GM15510 (cell line): ENCODE data around the gene ARHGAP26.

ENCODE experiments used
- POLR2A ChIP-seq: IDR thresholded peaks from 3 replicates; pipeline ENCODE4 v1.6.1; 2011; ENCODE audit warnings: borderline replicate concordance; ENCODE audit not compliant: insufficient read length; ENCODE audit errors: extremely low read depth

ARHGAP26 gene

GRCh38 chr5:143258559-143259253, 488.5 kb downstream of the ARHGAP26 start:
- no peak for TF ChIP-seq POLR2A

GRCh38 chr5:143259254-143259605, 489.1 kb downstream of the ARHGAP26 start:
- no peak for TF ChIP-seq POLR2A

GRCh38 chr5:143261748-143262392, 491.7 kb downstream of the ARHGAP26 start:
- no peak for TF ChIP-seq POLR2A

GRCh38 chr5:143262393-143263174, 492.4 kb downstream of the ARHGAP26 start:
- no peak for TF ChIP-seq POLR2A

GRCh38 chr5:143263272-143263810, 493.2 kb downstream of the ARHGAP26 start:
- TF ChIP-seq POLR2A, result no peak

GRCh38 chr5:143265995-143266394, 495.8 kb downstream of the ARHGAP26 start:
- no peak for TF ChIP-seq POLR2A

GRCh38 chr5:143267186-143267585, 497.0 kb downstream of the ARHGAP26 start:
- TF ChIP-seq POLR2A, result no peak

GRCh38 chr5:143268388-143268787, 498.2 kb downstream of the ARHGAP26 start:
- TF ChIP-seq POLR2A, result no peak

GRCh38 chr5:143271431-143271830, 501.3 kb downstream of the ARHGAP26 start:
- no peak for TF ChIP-seq POLR2A

- no peak for TF ChIP-seq POLR2A
These were observed 504.8 kb downstream of the ARHGAP26 start for GRCh38 chr5:143274952-143275351.

- TF ChIP-seq POLR2A, result no peak
These were observed 505.6 kb downstream of the ARHGAP26 start for GRCh38 chr5:143275512-143276363.

- TF ChIP-seq POLR2A, result no peak
These were observed 507.4 kb downstream of the ARHGAP26 start for GRCh38 chr5:143277536-143277935.
